HUES48 (cell line): ENCODE results near the gene ADAMTS2.
A peak's percentile ranks its signal among the peaks of the same experiment; 100 is the strongest.

Experiments
- H3K27ac ChIP-seq: one replicate; pipeline ENCODE4 v1.7.0; 2013; ENCODE audit warnings: low read depth, low read length, inconsistent platforms
- H3K27me3 ChIP-seq: 2 replicates; pipeline ENCODE4 v1.6.1; 2013; ENCODE audit warnings: mild to moderate bottlenecking, low read length; ENCODE audit not compliant: control insufficient read depth, insufficient read depth
- H3K36me3 ChIP-seq: 2 replicates; pipeline ENCODE4 v1.6.1; 2013; ENCODE audit warnings: low read length; ENCODE audit not compliant: control insufficient read depth, insufficient read depth
- H3K4me1 ChIP-seq: 2 replicates; pipeline ENCODE4 v1.6.1; 2013; ENCODE audit warnings: mild to moderate bottlenecking, low read length; ENCODE audit not compliant: control insufficient read depth, insufficient read depth
- H3K4me3 ChIP-seq: 2 replicates; pipeline ENCODE4 v1.5.1; 2013; ENCODE audit warnings: mild to moderate bottlenecking, low read depth, low read length
- H3K9ac ChIP-seq: 2 replicates; pipeline ENCODE4 v1.6.1; 2013; ENCODE audit warnings: mild to moderate bottlenecking, low read depth, low read length, moderate library complexity
- H3K9me3 ChIP-seq: 2 replicates; pipeline ENCODE4 v1.6.1; 2013; ENCODE audit warnings: low read length; ENCODE audit not compliant: control insufficient read depth, insufficient read depth

ADAMTS2 gene

DNA sequence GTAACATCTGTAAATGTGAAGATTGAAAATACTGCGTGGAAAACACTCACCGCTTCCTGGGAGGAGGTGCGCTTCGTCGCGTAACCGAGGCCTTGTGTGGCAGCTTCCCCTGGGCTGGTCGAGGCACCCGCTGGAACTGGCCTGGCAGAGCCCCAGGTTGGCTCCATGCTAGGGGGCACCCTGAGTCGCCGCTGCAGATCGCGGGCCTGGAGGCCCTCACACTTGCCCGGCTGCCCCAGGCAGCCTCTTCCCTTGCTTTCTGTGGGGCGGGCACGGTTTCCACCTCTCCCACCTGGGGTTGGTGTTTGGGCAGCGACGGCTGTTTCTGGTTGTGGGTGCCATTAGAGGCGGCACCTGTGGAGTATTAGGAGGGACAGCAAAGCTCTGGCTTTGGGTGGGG, 284.2 kb downstream of the ADAMTS2 start:
- Histone ChIP-seq H3K36me3 (no peaks in the 10 kb centered on the region), H3K9ac (no peak overlapping the region), H3K27me3 (no peaks in the 10 kb centered on the region), H3K4me3 (peak overlapping the region; percentile 61), H3K4me1 (no peaks in the 10 kb centered on the region), H3K9me3 (peaks cover 76% of the 10 kb centered on the region), H3K27ac (no peak overlapping the region)
